IPS-18c (cell line): ENCODE results near the gene ISM1.

Experiments used
- H3K4me3 ChIP-seq: 2 replicates; pipeline ENCODE4 v1.7.0; 2013; ENCODE audit warnings: low read depth, mild to moderate bottlenecking, low read length, moderate library complexity; ENCODE audit not compliant: insufficient read depth
- H3K9me3 ChIP-seq: one replicate; pipeline ENCODE4 v1.6.1; 2013; ENCODE audit warnings: mild to moderate bottlenecking, low read length, moderate library complexity; ENCODE audit not compliant: control insufficient read depth, insufficient read depth

Gene ISM1

GRCh38 chr20:13220904-13221297, at the start of gene ISM1:
Gene ISM1 (plus strand): TSS chr20:13221274. CDS start chr20:13221777, 503 bp downstream.
- peaks cover 2% of the 10 kb centered on the region for H3K9me3 ChIP-seq
- H3K4me3 ChIP-seq: peak within 1 kb of the TSS; percentile 76

DNA sequence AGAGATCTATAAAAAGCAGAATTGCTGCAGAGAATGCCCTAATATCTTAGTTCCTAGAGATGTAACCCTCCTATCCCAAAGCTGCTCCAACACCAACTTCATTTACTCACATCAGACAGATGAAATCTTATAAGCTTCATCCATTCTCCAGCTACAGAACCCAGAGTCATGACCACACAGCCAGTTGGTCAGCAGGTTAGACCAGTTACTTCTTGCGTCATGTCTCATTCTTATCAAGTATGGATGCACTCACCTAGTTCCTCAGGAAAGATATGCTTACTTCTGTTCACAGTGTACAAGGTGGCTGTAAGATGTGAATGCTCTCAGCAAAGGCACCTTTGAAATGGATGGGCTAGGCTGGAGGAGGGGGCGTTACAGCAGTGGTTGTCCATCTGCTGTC, 47.9 kb upstream of the ISM1 start:
- Histone ChIP-seq H3K4me3 (no peak overlapping the region), H3K9me3 (no peaks in the 10 kb centered on the region)

DNA sequence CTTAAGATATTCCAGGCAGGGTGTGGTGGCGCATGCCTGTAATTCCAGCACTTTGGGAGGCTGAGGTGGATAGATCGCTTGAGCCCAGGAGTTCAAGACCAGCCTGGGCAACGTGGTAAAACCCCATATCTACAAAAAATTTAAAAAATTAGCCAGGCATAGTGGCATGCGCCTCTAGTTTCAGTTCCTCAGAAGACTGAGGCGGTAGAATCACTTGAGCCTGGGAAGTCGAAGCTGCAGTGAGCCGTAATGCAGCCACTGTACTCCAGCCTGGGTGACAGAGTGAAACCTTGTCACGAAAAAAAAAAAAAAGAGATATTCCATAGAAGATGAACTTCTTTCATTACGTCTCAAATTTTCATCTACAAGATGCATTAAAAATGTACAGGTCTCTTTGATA, 46.7 kb upstream of the ISM1 start:
- Histone ChIP-seq H3K9me3 (no peaks in the 10 kb centered on the region), H3K4me3 (no peak overlapping the region)

GRCh38 chr20:13180986-13181889, 39.8 kb upstream of the ISM1 start:
- no peaks in the 10 kb centered on the region for H3K9me3 ChIP-seq
- no peak overlapping the region for H3K4me3 ChIP-seq

- no peak overlapping the region for H3K4me3 ChIP-seq
- H3K9me3 ChIP-seq: no peaks in the 10 kb centered on the region
These were observed 38.1 kb upstream of the ISM1 start for GRCh38 chr20:13183005-13183404.

- Histone ChIP-seq H3K9me3 (no peaks in the 10 kb centered on the region), H3K4me3 (no peak overlapping the region)
These were observed 34.9 kb upstream of the ISM1 start for GRCh38 chr20:13186043-13186774.

GRCh38 chr20:13187899-13188298, 33.2 kb upstream of the ISM1 start:
- Histone ChIP-seq H3K9me3 (no peaks in the 10 kb centered on the region), H3K4me3 (no peak overlapping the region)

DNA sequence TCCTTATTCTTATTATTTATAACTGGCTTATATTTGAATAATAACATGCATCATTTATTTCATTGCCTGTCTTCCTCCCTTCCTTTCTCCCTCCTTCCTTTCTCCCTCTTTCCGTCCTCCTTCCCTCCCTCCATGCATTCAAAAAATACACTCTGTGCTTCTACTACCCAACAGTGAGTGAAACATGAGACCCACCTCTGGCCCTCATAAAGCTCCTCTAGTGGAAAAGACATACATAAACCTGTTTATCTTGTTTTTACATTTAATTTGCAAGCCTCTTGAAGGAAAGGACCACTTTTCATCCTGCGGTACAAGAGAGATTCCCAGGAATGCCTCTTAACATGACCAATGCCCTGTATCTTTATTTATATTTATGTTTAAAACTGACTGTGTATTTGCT, 21.8 kb upstream of the ISM1 start:
- no peaks in the 10 kb centered on the region for H3K9me3 ChIP-seq
- H3K4me3 ChIP-seq: no peak overlapping the region

GRCh38 chr20:13200767-13201500, 20.1 kb upstream of the ISM1 start:
- H3K4me3 ChIP-seq: no peak overlapping the region
- no peaks in the 10 kb centered on the region for H3K9me3 ChIP-seq

DNA sequence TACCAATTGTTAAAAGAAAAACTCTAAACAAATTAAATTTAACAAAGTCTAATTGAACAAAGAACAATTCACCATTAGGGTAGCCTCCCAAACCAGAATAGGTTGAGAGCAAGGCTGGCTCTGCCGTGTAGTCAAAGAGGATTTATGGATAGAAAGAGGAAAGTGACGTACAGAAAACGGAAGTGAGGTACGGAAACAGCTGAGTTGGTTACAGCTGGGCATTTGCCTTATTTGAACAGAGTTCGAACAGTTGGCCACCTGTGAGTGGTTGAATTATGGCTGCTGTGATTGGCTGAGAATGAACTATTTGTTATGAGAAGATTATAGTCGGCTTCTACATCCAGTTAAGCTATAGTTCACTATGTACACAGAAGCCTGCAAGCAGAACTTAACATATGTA, 18.5 kb upstream of the ISM1 start:
- Histone ChIP-seq H3K4me3 (no peak overlapping the region), H3K9me3 (no peaks in the 10 kb centered on the region)

- Histone ChIP-seq H3K4me3 (no peak overlapping the region), H3K9me3 (no peaks in the 10 kb centered on the region)
These were observed 15.6 kb upstream of the ISM1 start for GRCh38 chr20:13205425-13205824.

DNA sequence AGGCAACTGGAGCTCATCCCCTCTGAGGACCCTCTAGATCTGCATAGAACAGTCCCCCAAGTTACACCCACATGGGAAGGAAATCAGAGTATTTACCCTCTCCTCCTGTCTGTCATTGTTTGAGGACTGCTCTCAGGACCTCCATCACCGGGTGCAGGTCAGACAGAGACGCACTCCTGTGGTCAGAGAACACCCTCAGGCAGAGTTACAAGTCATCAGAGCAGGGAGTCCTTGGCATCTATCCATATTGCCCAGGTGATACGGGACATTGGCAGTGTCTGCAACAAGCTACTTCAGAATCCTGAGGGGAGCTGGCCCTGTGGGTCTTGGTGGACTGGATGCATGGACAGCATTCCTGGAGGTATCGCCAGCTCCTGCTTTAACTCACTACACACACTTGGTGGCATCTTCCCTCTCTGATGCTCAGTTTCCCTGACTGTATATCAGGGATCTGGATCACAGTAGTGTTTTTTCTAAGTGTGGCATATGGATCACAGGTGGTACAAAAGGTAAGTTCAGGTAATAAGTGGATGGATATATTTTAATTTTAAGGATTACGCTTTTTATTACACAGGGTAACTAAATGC, 15.1 kb upstream of the ISM1 start:
- no peak overlapping the region for H3K4me3 ChIP-seq
- H3K9me3 ChIP-seq: no peaks in the 10 kb centered on the region

- Histone ChIP-seq H3K9me3 (no peaks in the 10 kb centered on the region), H3K4me3 (no peak overlapping the region)
These were observed 14.1 kb upstream of the ISM1 start for GRCh38 chr20:13207016-13207415.

- no peak overlapping the region for H3K4me3 ChIP-seq
These were observed 9.0 kb upstream of the ISM1 start for GRCh38 chr20:13211956-13212618.

GRCh38 chr20:13212750-13213149, 8.3 kb upstream of the ISM1 start:
- Histone ChIP-seq H3K4me3 (no peak overlapping the region), H3K9me3 (no peaks in the 10 kb centered on the region)

More at GRCh38 chr20:13211956-13212618, 9.0 kb upstream of the ISM1 start:
- H3K9me3 ChIP-seq: no peaks in the 10 kb centered on the region

DNA sequence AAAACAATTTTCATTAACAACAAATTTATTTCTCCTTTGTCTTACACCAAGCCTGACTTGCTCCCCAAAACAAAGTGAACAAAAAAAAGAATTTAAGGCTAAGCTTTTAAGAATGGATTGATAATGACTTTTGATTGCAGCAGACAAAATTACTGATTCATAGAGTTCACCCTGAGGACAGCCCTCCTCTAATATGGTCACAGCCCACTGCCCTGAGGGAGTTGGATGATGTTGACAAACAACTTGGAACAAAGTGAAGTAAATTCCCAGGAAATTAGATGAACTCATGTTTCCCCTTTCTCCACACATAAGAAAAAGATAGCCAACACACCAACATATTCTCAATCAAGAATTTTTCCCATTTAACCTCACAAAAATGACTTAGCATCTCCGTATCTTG, 7.7 kb upstream of the ISM1 start:
- no peak overlapping the region for H3K4me3 ChIP-seq
- no peaks in the 10 kb centered on the region for H3K9me3 ChIP-seq

GRCh38 chr20:13216533-13216932, 4.5 kb upstream of the ISM1 start:
- Histone ChIP-seq H3K9me3 (peaks cover 2% of the 10 kb centered on the region), H3K4me3 (no peak overlapping the region)
